Measurements from ENCODE around the gene TEC. TPM values are rescaled to one million over a fixed set of nuclear protein-coding genes. Genes with fewer than 3 reads are reported as not detected.

TEC gene
- total and polyA plus RNA-seq, 2 of the 8 experiments (the other 6 are each of a cell fraction or from before 2014, with no cell fraction given): 0.73 to 1.8 TPM

GRCh38 chr4:48224606-48225005, 45.0 kb downstream of the TEC start:
- Histone ChIP-seq H3K9ac (replicated peaks in 1 of 4; ENCODE audit: extremely low read depth in 1 of 4, low read depth in 3 of 4, low read length in 3 of 4) (no peak overlapping the region), H2BK5ac (ENCODE audit: low read depth, low read length) (no peak overlapping the region), H3K79me1 (ENCODE audit: low read depth, low read length) (no peaks in the 10 kb centered on the region), H2AK5ac (ENCODE audit: low read depth, low read length) (no peak overlapping the region), H3K36me3 (ENCODE audit: control insufficient read depth in 2 of 4, insufficient read depth in 4 of 4, low read length in 3 of 4) (no peaks in the 10 kb centered on the region), H3K27me3 (replicated peaks in 1 of 4; ENCODE audit: control insufficient read depth in 3 of 4, extremely low read depth in 1 of 4, insufficient read depth in 3 of 4, low read length in 3 of 4) (no peaks in the 10 kb centered on the region), H3K23ac (ENCODE audit: insufficient read length) (no peak overlapping the region), H3K79me2 (ENCODE audit: control insufficient read depth in 1 of 2, insufficient read depth in 2 of 2, low read length in 2 of 2) (no peaks in the 10 kb centered on the region), H3K14ac (ENCODE audit: insufficient read length) (no peak overlapping the region), H3K4me1 (replicated peaks in 1 of 4; ENCODE audit: control insufficient read depth in 3 of 4, insufficient read depth in 4 of 4, low read length in 3 of 4) (peaks cover 0 to 4% (median 2%) of the 10 kb centered on the region in 4 experiments; a peak in 2 of 7 replicates), H4K20me1 (replicated peaks in 1 of 2; ENCODE audit: control insufficient read depth in 1 of 2, insufficient read depth in 2 of 2, low read length in 2 of 2) (no peaks in the 10 kb centered on the region), H2AFZ (ENCODE audit: low read length) (no peak overlapping the region), H3K23me2 (ENCODE audit: low read depth, low read length) (no peaks in the 10 kb centered on the region), H4K91ac (replicated peaks; ENCODE audit: insufficient read length, low read length) (no peak overlapping the region), H3K4me2 (ENCODE audit: insufficient read depth in 1 of 2, low read depth in 2 of 2, low read length in 2 of 2) (no peak overlapping the region), H2BK12ac (ENCODE audit: low read depth, low read length) (no peak overlapping the region), H2BK15ac (ENCODE audit: low read length) (no peak overlapping the region), H4K8ac (ENCODE audit: extremely low read depth, insufficient read depth, low read length) (no peak overlapping the region), H2BK120ac (replicated peaks; ENCODE audit: low read depth, low read length) (no peak overlapping the region), H3K18ac (ENCODE audit: extremely low read depth, low read length) (no peak overlapping the region), H3K27ac (ENCODE audit: low read depth, low read length) (no peak overlapping the region), H2BK20ac (ENCODE audit: low read length) (no peak overlapping the region), H4K5ac (ENCODE audit: insufficient read length, low read depth, low read length) (no peak overlapping the region), H3K9me3 (ENCODE audit: insufficient read depth in 2 of 2, low read depth in 1 of 2, low read length in 1 of 2) (no peaks in the 10 kb centered on the region), H3K56ac (replicated peaks; ENCODE audit: insufficient read length, low read depth, low read length) (no peak overlapping the region), H3K4me3 (ENCODE audit: extremely low read depth in 1 of 4, insufficient read depth in 2 of 4, low read depth in 3 of 4, low read length in 4 of 4) (no peak overlapping the region), H3K4ac (replicated peaks; ENCODE audit: insufficient read length, low read depth, low read length) (no peak overlapping the region)
- CTCF ChIA-PET (ENCODE audit: partially characterized antibody): no interaction called here
- no peak for DNase-seq (ENCODE audit: low read depth in 1 of 2, low spot score in 2 of 2)
- POLR2A ChIA-PET (ENCODE audit: partially characterized antibody): no interaction called here
- 89% methylated on average over 5 of the region's 5 CpGs; no CpG with 5 or more reads in 1 of the 2 experiments for WGBS, 2 experiments (ENCODE audit: extremely low coverage in 1 of 2, insufficient coverage in 1 of 2, insufficient read length in 1 of 2, insufficient replicate concordance in 2 of 2, low coverage in 1 of 2, low lambda C conversion rate in 2 of 2, missing lambda C conversion rate in 1 of 2)
- no peak for FAIRE-seq
- TF ChIP-seq GABPA (IDR thresholded peaks at IDR 0.05; ENCODE audit: borderline replicate concordance, insufficient read depth, low read length) (no peak), YY1 (IDR thresholded peaks at IDR 0.05; ENCODE audit: low read depth, low read length) (no peak), RXRA (IDR thresholded peaks at IDR 0.05; ENCODE audit: insufficient read depth, low read depth, low read length) (no peak), TAF7 (optimal IDR thresholded peaks at IDR 0.05; ENCODE audit: borderline replicate concordance, low read depth, low read length) (no peak), SIN3A (conservative IDR thresholded peaks at IDR 0.05 in 1 of 2, IDR thresholded peaks at IDR 0.05 in 1 of 2; ENCODE audit: low read depth in 1 of 2, low read length in 2 of 2) (no peak), MAX (IDR thresholded peaks at IDR 0.05) (no peak), PHF8 (conservative IDR thresholded peaks at IDR 0.05; ENCODE audit: low read depth, low read length) (no peak), EP300 (IDR thresholded peaks at IDR 0.05; ENCODE audit: borderline replicate concordance in 1 of 2, low read depth in 2 of 2, low read length in 2 of 2) (no peak), KDM5A (IDR thresholded peaks at IDR 0.05; ENCODE audit: low read length) (no peak), KDM1A (IDR thresholded peaks at IDR 0.05; ENCODE audit: borderline replicate concordance, low read length) (no peak), SRF (IDR thresholded peaks at IDR 0.05; ENCODE audit: low read depth, low read length) (no peak), SAP30 (IDR thresholded peaks at IDR 0.05; ENCODE audit: insufficient read depth, insufficient replicate concordance, low read length) (no peak)
- TF ChIP-seq, protein P1, sequence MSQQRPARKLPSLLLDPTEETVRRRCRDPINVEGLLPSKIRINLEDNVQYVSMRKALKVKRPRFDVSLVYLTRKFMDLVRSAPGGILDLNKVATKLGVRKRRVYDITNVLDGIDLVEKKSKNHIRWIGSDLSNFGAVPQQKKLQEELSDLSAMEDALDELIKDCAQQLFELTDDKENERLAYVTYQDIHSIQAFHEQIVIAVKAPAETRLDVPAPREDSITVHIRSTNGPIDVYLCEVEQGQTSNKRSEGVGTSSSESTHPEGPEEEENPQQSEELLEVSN (IDR thresholded peaks at IDR 0.05): no peak

All from H1 (cell line).